Psoas muscle (tissue), 7 donors: ENCODE measurements around the gene XPNPEP1. TPM values are rescaled to one million over a fixed set of nuclear protein-coding genes. Genes with fewer than 3 reads are reported as not detected.

Experiments used
- polyA plus RNA-seq, 3 donors: library from polyadenylated mRNA; stranded (reverse); fragments of 200-250 nt; gene quantifications; one replicate each; pipeline ENCODE4 v1.2.3, GENCODE V29; 2013
- total RNA-seq, 4 donors: library from RNA; stranded (reverse); fragmentation: NEBNext Ultra II Directional in 2 of 4; extraction: Animal tissue kit (Norgen Biotek cat#: 25700) in 2 of 4; gene quantifications; one replicate each; pipeline versions ENCODE4 v1.2.1 to v1.2.4, GENCODE V29; 2021 to 2023
- donor health status: healthy with polysubstance abuse.
- donor health status: DM: no; HTN: no; CAD: no; lungs with moderate emphysema.
- donor health status: Bipolar disorder and iron deficiency.
- donor health status: healthy.
- donor health status: DM: no; HTN: no; CAD: no.
- donor health status: DM: no; HTN: no; CAD: no.
- donor health status: DM: yes; HTN: yes; CAD: no.

The XPNPEP1 gene
- total and polyA plus RNA-seq, 7 donors: 22.6 to 62.3 (median 37.3) TPM

Other genes starting within 250 kb of the XPNPEP1 start
- gene ADD3, start 84.5 kb upstream of the XPNPEP1 start, total RNA-seq: 10 to 100 TPM in 3 of 4 donors, 1 to 10 TPM in 1; 8.0 to 26.3 (median 14.0) TPM
- gene ADD3, start 84.5 kb upstream of the XPNPEP1 start, polyA plus RNA-seq: 10 to 100 TPM in 1 of 3 donors, 1 to 10 TPM in 2; 4.2 to 24.4 (median 5.9) TPM